Measurements from ENCODE around the gene RHBDD3. TPM values are rescaled to one million over a fixed set of nuclear protein-coding genes. Genes with fewer than 3 reads are reported as not detected.

RHBDD3 gene
- total and polyA plus RNA-seq, 2 of the 8 experiments (the other 6 are each of a cell fraction or from before 2014, with no cell fraction given) = 72.1 to 117 TPM

GRCh38 chr22:29314537-29315285, 46.9 kb upstream of the RHBDD3 start:
- POLR2A ChIA-PET (ENCODE audit: partially characterized antibody) = interaction anchor here (0.9 to 4.4 kb wide), 8 partner anchors 9 to 48 kb away, joined by 3 to 44 read pairs (median 4); partner anchors contain the start of gene GAS2L1
- TF ChIP-seq CEBPB (IDR thresholded peaks at IDR 0.05; ENCODE audit: low read depth, low read length) (no peak), BCL11A (IDR thresholded peaks at IDR 0.05; ENCODE audit: low read depth in 2 of 2, low read length in 2 of 2) (no peak), GABPA (IDR thresholded peaks at IDR 0.05; ENCODE audit: borderline replicate concordance, insufficient read depth, low read length) (no peak), CHD1 (IDR thresholded peaks at IDR 0.05; ENCODE audit: low read depth, low read length) (no peak), TBP (IDR thresholded peaks at IDR 0.05; ENCODE audit: low read depth, low read length) (no peak), BACH1 (IDR thresholded peaks at IDR 0.05; ENCODE audit: low read length) (no peak), CTCF (IDR thresholded peaks at IDR 0.05; ENCODE audit: control extremely low read depth in 1 of 3, insufficient read depth in 1 of 3, low read depth in 1 of 3, low read length in 3 of 3) (no peak), TEAD4 (IDR thresholded peaks at IDR 0.05; ENCODE audit: low read depth, low read length) (no peak), HDAC6 (IDR thresholded peaks at IDR 0.05; ENCODE audit: low read depth, low read length) (no peak)

More at GRCh38 chr22:29314537-29315285, 46.9 kb upstream of the RHBDD3 start:
- CTCF ChIA-PET (ENCODE audit: partially characterized antibody) = interaction anchor here (1.2 to 2.6 kb wide), 6 partner anchors 10 to 147 kb away, joined by 3 to 13 read pairs (median 6); no protein-coding TSS in a partner anchor
- Histone ChIP-seq H2BK5ac (ENCODE audit: low read depth, low read length) (no peak overlapping the region), H3K18ac (ENCODE audit: extremely low read depth, low read length) (peak overlapping the region; percentile 32; the same call in 1 of the 2 replicates), H3K4ac (replicated peaks; ENCODE audit: insufficient read length, low read depth, low read length) (no peak overlapping the region), H2BK20ac (ENCODE audit: low read length) (no peak overlapping the region), H3K79me2 (ENCODE audit: control insufficient read depth in 1 of 2, insufficient read depth in 2 of 2, low read length in 2 of 2) (no peaks in the 10 kb centered on the region), H3K23ac (ENCODE audit: insufficient read length) (no peak overlapping the region), H3K79me1 (ENCODE audit: low read depth, low read length) (no peaks in the 10 kb centered on the region), H2BK15ac (ENCODE audit: low read length) (no peak overlapping the region), H3K56ac (replicated peaks; ENCODE audit: insufficient read length, low read depth, low read length) (no peak overlapping the region), H3K27me3 (replicated peaks in 1 of 4; ENCODE audit: control insufficient read depth in 3 of 4, extremely low read depth in 1 of 4, insufficient read depth in 3 of 4, low read length in 3 of 4) (peaks cover 29 to 46% (median 43%) of the 10 kb centered on the region in 4 experiments), H4K91ac (replicated peaks; ENCODE audit: insufficient read length, low read length) (no peak overlapping the region), H3K4me3 (ENCODE audit: extremely low read depth in 1 of 4, insufficient read depth in 2 of 4, low read depth in 3 of 4, low read length in 4 of 4) (peak overlapping the region; percentile 27 to 56 (median 38); a peak in 5 of 8 replicates), H3K23me2 (ENCODE audit: low read depth, low read length) (peaks cover 6% of the 10 kb centered on the region; the same call in 1 of the 2 replicates), H2AFZ (ENCODE audit: low read length) (peak overlapping the region; percentile 9; the same call in 1 of the 2 replicates), H4K8ac (ENCODE audit: extremely low read depth, insufficient read depth, low read length) (0 out of 2 replicates have a peak overlapping the region, but pooled peaks have one; percentile 15), H3K36me3 (ENCODE audit: control insufficient read depth in 2 of 4, insufficient read depth in 4 of 4, low read length in 3 of 4) (peaks cover 0 to 12% (median 0%) of the 10 kb centered on the region in 4 experiments; a peak in 1 of 8 replicates), H2BK120ac (replicated peaks; ENCODE audit: low read depth, low read length) (no peak overlapping the region), H3K4me2 (ENCODE audit: insufficient read depth in 1 of 2, low read depth in 2 of 2, low read length in 2 of 2) (peak overlapping the region; percentile 68 to 74), H3K4me1 (replicated peaks in 1 of 4; ENCODE audit: control insufficient read depth in 3 of 4, insufficient read depth in 4 of 4, low read length in 3 of 4) (peaks cover 0 to 16% (median 9%) of the 10 kb centered on the region in 4 experiments; a peak in 6 of 7 replicates), H3K9ac (replicated peaks in 1 of 4; ENCODE audit: extremely low read depth in 1 of 4, low read depth in 3 of 4, low read length in 3 of 4) (no peak overlapping the region), H4K5ac (ENCODE audit: insufficient read length, low read depth, low read length) (peak overlapping the region; percentile 23), H3K14ac (ENCODE audit: insufficient read length) (no peak overlapping the region), H4K20me1 (replicated peaks in 1 of 2; ENCODE audit: control insufficient read depth in 1 of 2, insufficient read depth in 2 of 2, low read length in 2 of 2) (peaks cover 6 to 12% of the 10 kb centered on the region in 2 experiments), H3K9me3 (ENCODE audit: insufficient read depth in 2 of 2, low read depth in 1 of 2, low read length in 1 of 2) (peaks cover 7 to 8% of the 10 kb centered on the region in 2 experiments; a peak in 3 of 4 replicates), H3K27ac (ENCODE audit: low read depth, low read length) (no peak overlapping the region), H2AK5ac (ENCODE audit: low read depth, low read length) (no peak overlapping the region), H2BK12ac (ENCODE audit: low read depth, low read length) (peak overlapping the region; percentile 39; the same call in 1 of the 2 replicates)
- FAIRE-seq (no peak), DNase-seq (ENCODE audit: low read depth in 1 of 2, low spot score in 2 of 2) (peak in 1 of 2 experiments; percentile 65)
- whole genome bisulfite sequencing, 2 experiments (ENCODE audit: extremely low coverage in 1 of 2, insufficient coverage in 1 of 2, insufficient read length in 1 of 2, insufficient replicate concordance in 2 of 2, low coverage in 1 of 2, low lambda C conversion rate in 2 of 2, missing lambda C conversion rate in 1 of 2) = 20% methylated on average over 63 of the region's 69 CpGs; no CpG with 5 or more reads in 1 of the 2 experiments
